H7 (cell line): Measurements from ENCODE around the gene PCBD2. TPM values are rescaled to one million over a fixed set of nuclear protein-coding genes. Genes with fewer than 3 reads are reported as not detected.

Source experiments
- DNase-seq: peaks from one replicate; pipeline ENCODE4 v3.0.0; 2012
- H3K27me3 ChIP-seq: 2 replicates; pipeline ENCODE4 v1.6.0; 2011; ENCODE audit warnings: mild to moderate bottlenecking, low read length; ENCODE audit not compliant: control insufficient read depth, insufficient read depth
- H3K36me3 ChIP-seq: replicated peaks from 2 replicates; pipeline ENCODE4 v1.5.1; 2011; ENCODE audit warnings: low read length; ENCODE audit not compliant: control insufficient read depth, insufficient read depth
- H3K4me3 ChIP-seq: 2 replicates; pipeline ENCODE4 v1.5.1; 2011; ENCODE audit warnings: low read depth, mild to moderate bottlenecking, control low read depth, low read length, moderate library complexity; ENCODE audit not compliant: insufficient read depth
- total RNA-seq: library from RNA; depleted of rRNA; stranded (reverse); fragments of >200 nt; shearing (Covaris generic); gene quantifications from 2 replicates; pipeline ENCODE4 v1.2.3, GENCODE V29; 2014; rRNA removed

Gene PCBD2
- total RNA-seq, 1 experiment from 2014 or later: 8.5 TPM

- H3K27me3 ChIP-seq: no peaks in the 10 kb centered on the region
- DNase-seq: peak; percentile 13
- no peaks in the 10 kb centered on the region for H3K36me3 ChIP-seq
- no peak overlapping the region for H3K4me3 ChIP-seq
These were observed 107.2 kb downstream of the PCBD2 start for GRCh38 chr5:135012033-135012588.

Other genes starting within 250 kb of the PCBD2 start
- gene CAMLG, start 166.6 kb upstream of the PCBD2 start, total RNA-seq: 41.1 and 46.6 TPM in 2 replicates
- 27.9 and 38.6 TPM in 2 replicates for gene DDX46, start 146.4 kb upstream of the PCBD2 start, total RNA-seq
- gene C5orf24, start 59.2 kb upstream of the PCBD2 start, total RNA-seq: 15.4 and 21.0 TPM in 2 replicates
- 22.5 and 25.5 TPM in 2 replicates for gene TXNDC15, start 30.8 kb upstream of the PCBD2 start, total RNA-seq
- gene CATSPER3, start 62.8 kb downstream of the PCBD2 start, total RNA-seq: 0.07 TPM in 1 of 2 replicates, not detected in the other
- gene PITX1, start 129.1 kb downstream of the PCBD2 start, total RNA-seq: not detected in 2 replicates